WI38 (cell line): ENCODE results near the gene SPAG8.

Experiments used
- H3K4me3 ChIP-seq: 2 replicates; pipeline ENCODE4 v1.5.1; 2011; ENCODE audit warnings: low read depth, mild to moderate bottlenecking, control low read depth, low read length
- CTCF ChIP-seq: IDR thresholded peaks from 2 replicates; pipeline ENCODE4 v1.5.1; 2012; ENCODE audit warnings: low read depth, mild to moderate bottlenecking, control low read depth, low read length

SPAG8 gene

GRCh38 chr9:35759795-35760194 is 52.3 kb downstream of the SPAG8 start:
- TF ChIP-seq CTCF, result no peak
- H3K4me3 ChIP-seq, result no peak overlapping the region
